ENCODE results near the gene HSDL1. TPM values are rescaled to one million over a fixed set of nuclear protein-coding genes. Genes with fewer than 3 reads are reported as not detected.

HSDL1 gene
- total and polyA plus RNA-seq, 2 donors (not counting 3 experiments of a cell fraction or from before 2014, with no cell fraction given) = 19.9 to 27.9 TPM

GRCh38 chr16:84093879-84094270, 51.1 kb downstream of the HSDL1 start:
- H3K4me2 ChIP-seq (ENCODE audit: insufficient read depth, low read length) = no peak overlapping the region
- no peak overlapping the region for H2AFZ ChIP-seq (ENCODE audit: low read depth, low read length)
- no peak overlapping the region for H3K4me3 ChIP-seq (replicated peaks in 1 of 3; ENCODE audit: insufficient read depth in 1 of 3, low read depth in 1 of 3, low read length in 3 of 3)
- TF ChIP-seq POLR2A (IDR thresholded peaks at IDR 0.05; ENCODE audit: low read depth, low read length) (no peak), POLR2AphosphoS5 (IDR thresholded peaks at IDR 0.05; ENCODE audit: insufficient read depth, low read depth, low read length) (no peak), CTCF (IDR thresholded peaks at IDR 0.05; ENCODE audit: extremely low read depth in 1 of 2, insufficient read depth in 1 of 2, low read depth in 1 of 2, low read length in 2 of 2) (no peak), JUN (IDR thresholded peaks at IDR 0.05; ENCODE audit: borderline replicate concordance, insufficient read depth, insufficient read length, low read depth) (no peak), GATA2 (IDR thresholded peaks at IDR 0.05; ENCODE audit: insufficient read depth, insufficient read length, low read depth, low read length) (no peak), FOS (IDR thresholded peaks at IDR 0.05; ENCODE audit: borderline replicate concordance, insufficient read depth, low read length) (no peak), MAX (IDR thresholded peaks at IDR 0.05; ENCODE audit: insufficient read depth, insufficient read length) (no peak), EZH2 (IDR thresholded peaks at IDR 0.05; ENCODE audit: borderline replicate concordance, low read depth, low read length, severe bottlenecking) (no peak), MYC (IDR thresholded peaks at IDR 0.05; ENCODE audit: low read depth, low read length) (no peak)
- DNase-seq (ENCODE audit: low read depth, low spot score) (no peak), FAIRE-seq (no peak)
- H3K9me3 ChIP-seq (replicated peaks; ENCODE audit: control insufficient read depth, insufficient read depth, low read length) = no peaks in the 10 kb centered on the region
- BruUV-seq (replicated peaks) = no TSS peak
- H3K27me3 ChIP-seq (ENCODE audit: control insufficient read depth in 2 of 2, insufficient read depth in 2 of 2, low read length in 2 of 2) = no peaks in the 10 kb centered on the region
- peaks cover 21 to 37% of the 10 kb centered on the region in 2 experiments for H3K36me3 ChIP-seq (ENCODE audit: control insufficient read depth in 2 of 2, extremely low read depth in 1 of 2, insufficient read depth in 2 of 2, low read length in 2 of 2)
- dilution Hi-C loops (cut with MboI; ENCODE audit: extremely low pct_ligation_motif_present, low sequenced_read_pairs) (no loop called here), intact Hi-C loops (cut with micrococcal nuclease) (no loop called here)
- H3K4me1 ChIP-seq (ENCODE audit: control insufficient read depth, extremely low read depth, insufficient read depth, low read length) = peaks cover 5% of the 10 kb centered on the region
- H3K27ac ChIP-seq (ENCODE audit: insufficient read depth, low read depth, low read length) = no peak overlapping the region
- H4K20me1 ChIP-seq (replicated peaks; ENCODE audit: control insufficient read depth, extremely low read depth, insufficient read depth, low read length) = no peaks in the 10 kb centered on the region
- no peaks in the 10 kb centered on the region for H3K9me1 ChIP-seq (replicated peaks; ENCODE audit: control insufficient read depth, extremely low read depth, insufficient read depth, low read length)
- peaks cover 5% of the 10 kb centered on the region for H3K79me2 ChIP-seq (ENCODE audit: control insufficient read depth, insufficient read depth, low read length)
- ChIA-PET CTCF (interaction anchor here (1.1 kb wide), 1 partner anchor 9 kb away, joined by 5 read pairs; no protein-coding TSS in a partner anchor), POLR2A (no interaction called here)
- H3K9ac ChIP-seq (replicated peaks; ENCODE audit: extremely low read depth, insufficient read depth, low read length) = no peak overlapping the region
